Testis (tissue), 3 donors: ENCODE data around the gene RPL29. TPM values are rescaled to one million over a fixed set of nuclear protein-coding genes. Genes with fewer than 3 reads are reported as not detected.
A peak's percentile ranks its signal among the peaks of the same experiment; 100 is the strongest.

Experiments
- DNase-seq: peaks from one replicate; pipeline ENCODE4 v3.0.0-alpha.2; 2019
- H3K27ac ChIP-seq, 2 donors: fragments of 200-600 bp; sonication (generic); one replicate each; pipeline ENCODE4 v1.5.1; 2019
- H3K27me3 ChIP-seq: fragments of 200-600 bp; sonication (generic); one replicate; pipeline ENCODE4 v1.5.1; 2019
- H3K36me3 ChIP-seq: fragments of 200-600 bp; sonication (generic); one replicate; pipeline ENCODE4 v1.5.1; 2017; ENCODE audit warnings: low read depth; ENCODE audit errors: missing control alignments
- H3K4me1 ChIP-seq: fragments of 200-600 bp; sonication (generic); one replicate; pipeline ENCODE4 v1.5.1; 2019
- H3K4me3 ChIP-seq, 2 donors: fragments of 200-600 bp; sonication (generic); one replicate each; pipeline ENCODE4 v1.5.1; 2017 to 2019
- H3K9me3 ChIP-seq: fragments of 200-600 bp; sonication (generic); one replicate; pipeline ENCODE4 v1.5.1; 2017
- POLR2A ChIP-seq: fragments of 450-650 bp; IDR thresholded peaks from one replicate; pipeline ENCODE4 v1.6.1; 2017; ENCODE audit warnings: antibody characterized with exemption, mild to moderate bottlenecking, moderate library complexity
- WGBS, 2 donors: methylation state at CpG; one replicate each; pipeline ENCODE4 v1.1.5; 2018; 5-methylcytosine and 5-hydroxymethylcytosine counted together
- intact Hi-C: fragments of 100-400 bp; cut with DNase I; formaldehyde crosslinking; loops from one replicate; pipeline ENCODE4 v1.15.1; 2023; ENCODE audit warnings: low total_unique reads
- polyA plus RNA-seq: library from polyadenylated mRNA; stranded (reverse); fragments of 350-450 nt; fragmentation: Illumina TruSeq; extraction: RNeasy Lipid Tissue Mini Kit (QIAGEN cat#74804); gene quantifications from one replicate; pipeline ENCODE4 v1.2.3, GENCODE V29; 2014; ENCODE audit warnings: low read depth, low replicate concordance; ENCODE audit not compliant: insufficient read depth
- total RNA-seq, 2 donors: library from RNA; depleted of rRNA; stranded (reverse); fragments of >200 nt; gene quantifications; one replicate each; pipeline ENCODE4 v1.2.3, GENCODE V29; 2016
- TF ChIP-seq, protein P1 (sequence below), 3 experiments: fragments of 450-650 bp in 2 of 3; fragments of 200-600 bp in 1 of 3; sonication (generic) in 1 of 3; IDR thresholded peaks; one replicate each; pipeline ENCODE4 v1.5.1; 2016 to 2019; ENCODE audit warnings: antibody characterized with exemption in 3 of 3, mild to moderate bottlenecking in 2 of 3, moderate library complexity in 1 of 3

The RPL29 gene
- total and polyA plus RNA-seq, 3 donors from 2014 or later = 491 to 999 (median 965) TPM

DNA sequence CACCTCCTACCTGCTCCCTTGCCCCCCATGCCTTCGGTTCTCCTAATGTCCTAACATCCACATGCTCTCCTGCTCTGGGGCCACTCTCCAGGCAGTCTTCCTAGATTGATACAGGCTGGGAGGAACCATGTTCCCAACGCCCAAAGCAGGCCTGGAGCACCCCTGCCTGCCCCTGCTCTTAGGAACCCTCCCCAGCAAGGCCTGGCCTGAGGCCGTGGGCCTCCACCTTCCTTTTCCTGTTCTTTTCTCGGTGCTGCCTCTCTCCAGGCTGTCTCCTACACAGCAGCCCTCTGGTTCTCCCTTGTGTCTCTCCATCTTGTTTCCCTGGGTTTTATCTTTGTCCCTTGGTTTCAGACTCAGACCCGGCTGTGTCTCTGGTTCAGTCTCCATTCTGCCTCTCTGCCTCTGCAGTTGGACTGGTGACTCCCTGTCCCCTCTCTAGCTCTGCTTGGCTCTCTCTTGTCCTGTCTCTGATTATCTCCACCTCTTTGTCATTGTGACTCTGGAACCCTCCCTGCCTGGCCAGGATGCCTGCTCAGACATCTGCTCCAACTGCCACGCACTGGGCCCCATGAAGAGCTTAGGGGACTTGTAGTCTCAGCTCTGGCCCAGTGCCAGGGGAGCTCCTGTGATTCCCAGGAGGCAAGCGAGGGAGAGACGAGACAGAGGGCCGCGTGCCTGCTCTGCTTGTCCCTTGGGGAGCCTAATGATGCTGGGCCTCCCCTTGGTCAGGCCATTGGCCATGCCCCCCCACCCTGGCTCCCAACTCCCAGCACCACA, 26.0 kb upstream of the RPL29 start:
- no peak for DNase-seq
- TF ChIP-seq, protein P1, sequence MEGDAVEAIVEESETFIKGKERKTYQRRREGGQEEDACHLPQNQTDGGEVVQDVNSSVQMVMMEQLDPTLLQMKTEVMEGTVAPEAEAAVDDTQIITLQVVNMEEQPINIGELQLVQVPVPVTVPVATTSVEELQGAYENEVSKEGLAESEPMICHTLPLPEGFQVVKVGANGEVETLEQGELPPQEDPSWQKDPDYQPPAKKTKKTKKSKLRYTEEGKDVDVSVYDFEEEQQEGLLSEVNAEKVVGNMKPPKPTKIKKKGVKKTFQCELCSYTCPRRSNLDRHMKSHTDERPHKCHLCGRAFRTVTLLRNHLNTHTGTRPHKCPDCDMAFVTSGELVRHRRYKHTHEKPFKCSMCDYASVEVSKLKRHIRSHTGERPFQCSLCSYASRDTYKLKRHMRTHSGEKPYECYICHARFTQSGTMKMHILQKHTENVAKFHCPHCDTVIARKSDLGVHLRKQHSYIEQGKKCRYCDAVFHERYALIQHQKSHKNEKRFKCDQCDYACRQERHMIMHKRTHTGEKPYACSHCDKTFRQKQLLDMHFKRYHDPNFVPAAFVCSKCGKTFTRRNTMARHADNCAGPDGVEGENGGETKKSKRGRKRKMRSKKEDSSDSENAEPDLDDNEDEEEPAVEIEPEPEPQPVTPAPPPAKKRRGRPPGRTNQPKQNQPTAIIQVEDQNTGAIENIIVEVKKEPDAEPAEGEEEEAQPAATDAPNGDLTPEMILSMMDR (IDR thresholded peaks at IDR 0.05) = no peak
- TF ChIP-seq POLR2A = no peak
- 64 to 80% methylated on average over 6 to 10 of the region's 10 CpGs for WGBS, 2 donors
- peaks cover 57% of the 10 kb centered on the region for H3K4me1 ChIP-seq
- H3K27ac ChIP-seq = peak overlapping the region; percentile 31 to 47
- no peaks in the 10 kb centered on the region for H3K36me3 ChIP-seq
- H3K4me3 ChIP-seq = no peak overlapping the region
- no peaks in the 10 kb centered on the region for H3K9me3 ChIP-seq
- no peaks in the 10 kb centered on the region for H3K27me3 ChIP-seq
- intact Hi-C loops = no loop called here

DNA sequence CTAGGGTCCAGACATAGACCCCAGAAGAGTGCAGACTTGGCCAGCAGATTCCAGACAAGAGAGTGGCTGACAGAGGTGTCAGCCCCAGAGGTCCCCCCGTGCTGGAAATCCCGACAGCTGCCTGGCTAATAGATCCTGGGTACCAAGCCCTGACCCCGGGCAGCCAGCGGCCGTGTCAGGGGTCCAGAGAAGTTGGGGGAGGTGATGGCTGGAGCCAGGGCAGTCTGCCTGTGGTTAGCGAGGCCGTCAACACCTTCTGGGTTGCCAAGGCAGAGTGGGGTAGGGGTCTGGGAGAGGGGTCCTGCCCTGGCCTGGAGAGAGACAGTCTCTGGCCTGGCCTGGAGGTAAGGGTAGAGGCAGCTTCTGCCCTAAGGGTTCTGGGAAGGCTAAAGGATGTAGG, 25.1 kb upstream of the RPL29 start:
- Histone ChIP-seq H3K4me3 (no peak overlapping the region), H3K9me3 (no peaks in the 10 kb centered on the region), H3K27me3 (no peaks in the 10 kb centered on the region), H3K4me1 (peaks cover 52% of the 10 kb centered on the region), H3K27ac (peak overlapping the region; percentile 31 to 54), H3K36me3 (no peaks in the 10 kb centered on the region)
- intact Hi-C loops = no loop called here
- WGBS, 2 donors = 81 to 91% methylated on average over 6 to 7 of the region's 7 CpGs
- TF ChIP-seq POLR2A = no peak
- TF ChIP-seq, protein P1 (IDR thresholded peaks at IDR 0.05) = no peak
- no peak for DNase-seq

DNA sequence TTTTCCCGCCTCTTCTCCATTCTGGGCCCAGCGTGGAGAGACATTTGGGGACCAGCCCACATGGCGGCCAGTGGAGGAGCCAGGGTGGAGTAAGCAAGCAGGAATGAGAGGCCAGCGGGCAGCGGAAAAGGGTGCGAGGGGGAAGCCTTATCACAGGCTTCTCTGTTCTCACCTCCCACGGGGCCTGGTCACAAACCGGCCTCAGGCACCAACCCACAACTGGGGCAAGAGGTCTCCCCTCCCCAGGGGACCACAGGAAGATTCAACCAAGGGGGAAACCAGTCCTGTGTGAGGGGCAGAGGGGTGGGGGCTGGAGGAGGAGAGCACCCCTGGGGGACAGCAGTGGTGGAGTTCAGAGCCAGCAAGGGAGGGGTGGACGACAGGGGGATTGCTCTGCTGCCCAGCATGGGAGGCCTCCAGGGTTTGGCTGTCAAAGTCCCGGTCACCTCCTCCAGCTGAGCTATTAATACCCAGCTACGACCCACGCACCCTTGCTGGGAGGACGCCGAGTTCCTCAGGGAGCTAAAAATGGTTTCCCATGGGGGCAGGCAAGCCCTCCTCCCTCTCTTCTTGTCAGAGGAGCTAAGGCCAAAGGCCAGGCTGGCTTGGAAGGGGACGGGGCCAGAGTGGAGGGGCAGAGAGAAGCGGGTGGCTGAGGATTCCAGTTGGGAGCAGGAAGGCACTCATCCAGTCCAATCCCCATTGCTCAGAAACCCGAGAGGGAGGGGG, 23.8 kb upstream of the RPL29 start:
- 47 to 84% methylated on average over 8 to 17 of the region's 17 CpGs for WGBS, 2 donors
- no peak overlapping the region for H3K4me3 ChIP-seq
- peak; percentile 77 for DNase-seq

DNA sequence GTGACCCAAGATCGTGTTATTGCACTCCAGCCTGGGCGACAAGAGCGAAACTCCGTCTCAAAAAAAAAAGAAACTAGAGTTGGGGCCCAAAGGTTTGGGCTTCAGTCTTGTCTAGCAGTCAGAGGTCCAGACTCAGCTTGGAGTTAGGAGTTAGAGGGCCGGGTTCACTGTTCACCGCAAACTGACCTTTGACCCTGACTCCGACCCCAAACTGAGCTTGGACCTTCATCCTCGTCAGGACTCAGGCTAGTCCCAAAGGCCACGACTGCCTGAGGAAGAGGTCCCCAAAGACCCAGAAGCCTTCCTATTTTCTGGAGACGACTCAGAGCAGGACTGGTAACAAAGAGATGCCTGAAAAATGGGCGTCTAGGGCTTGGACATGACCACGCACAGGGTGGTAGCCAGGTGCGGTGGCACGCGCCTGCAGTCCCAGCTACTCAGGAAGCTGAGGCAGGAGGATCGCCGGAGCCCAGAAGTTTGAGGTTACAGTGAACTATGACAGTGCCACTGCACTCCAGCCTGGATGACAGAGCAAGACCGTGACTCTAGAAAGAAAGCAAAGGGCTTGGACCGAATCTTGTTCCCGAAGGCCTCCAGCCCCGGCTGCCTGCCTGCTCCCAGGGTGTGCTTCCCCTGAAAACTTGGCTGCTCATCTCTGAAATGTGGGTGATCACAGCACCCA, 22.8 kb upstream of the RPL29 start:
- H3K27ac ChIP-seq = peak overlapping the region; percentile 10 to 54
- 88 to 95% methylated on average over 21 of the region's 21 CpGs for WGBS, 2 donors
- no peaks in the 10 kb centered on the region for H3K36me3 ChIP-seq
- H3K4me1 ChIP-seq = peaks cover 44% of the 10 kb centered on the region
- no peaks in the 10 kb centered on the region for H3K9me3 ChIP-seq
- intact Hi-C loops = no loop called here
- no peaks in the 10 kb centered on the region for H3K27me3 ChIP-seq
- no peak overlapping the region for H3K4me3 ChIP-seq
- DNase-seq = no peak
- no peak for TF ChIP-seq POLR2A
- TF ChIP-seq, protein P1 (IDR thresholded peaks at IDR 0.05) = no peak

More for the DNA sequence above, 23.8 kb upstream of the RPL29 start:
- intact Hi-C loops = no loop called here
- H3K27ac ChIP-seq = peak overlapping the region; percentile 10 to 54
- H3K4me1 ChIP-seq = peaks cover 48% of the 10 kb centered on the region
- no peaks in the 10 kb centered on the region for H3K36me3 ChIP-seq
- no peak for TF ChIP-seq POLR2A
- TF ChIP-seq, protein P1 (IDR thresholded peaks at IDR 0.05) = no peak
- no peaks in the 10 kb centered on the region for H3K9me3 ChIP-seq
- no peaks in the 10 kb centered on the region for H3K27me3 ChIP-seq
